ENCODE results near the gene DOCK9. TPM values are rescaled to one million over a fixed set of nuclear protein-coding genes. Genes with fewer than 3 reads are reported as not detected.

The DOCK9 gene
- polyA plus RNA-seq, 1 donor (not counting 4 experiments of a cell fraction or from before 2014, with no cell fraction given): 110 TPM

DNA sequence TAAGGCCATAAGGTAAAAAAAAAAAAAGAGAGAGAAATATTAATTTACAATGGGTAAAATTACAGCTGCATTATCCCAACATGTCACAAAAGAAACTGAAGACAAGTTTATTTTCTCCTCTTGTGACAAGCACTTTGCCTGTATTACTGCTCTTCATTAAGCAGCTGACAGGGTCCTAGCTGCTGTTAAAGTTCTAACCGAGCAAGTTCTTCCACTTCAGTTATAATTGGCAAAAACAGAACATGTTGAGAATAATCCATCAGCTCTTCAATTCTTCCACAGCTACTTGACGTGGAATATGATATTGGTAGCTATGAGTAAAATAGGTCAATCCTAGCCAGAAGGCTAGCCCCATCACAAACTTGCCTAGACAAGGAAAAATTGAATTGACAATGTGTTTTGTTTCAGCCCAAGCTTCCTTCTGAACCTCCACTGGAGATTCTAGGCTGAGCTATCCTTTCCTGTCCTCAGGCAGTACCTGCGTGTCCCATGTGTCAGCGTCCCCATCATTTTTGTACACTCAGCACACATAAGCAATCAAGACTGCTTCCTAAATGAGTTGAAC is 32.2 kb upstream of the DOCK9 start:
- Histone ChIP-seq H4K20me1 (ENCODE audit: control insufficient read depth, extremely low read depth, insufficient read depth, low read length) (no peaks in the 10 kb centered on the region), H3K4me3 (ENCODE audit: control insufficient read depth in 2 of 3, extremely low read depth in 1 of 3, insufficient read depth in 2 of 3, low read depth in 1 of 3, low read length in 3 of 3) (no peak overlapping the region), H3K36me3 (ENCODE audit: control insufficient read depth in 2 of 2, extremely low read depth in 1 of 2, insufficient read depth in 2 of 2, low read length in 2 of 2) (no peaks in the 10 kb centered on the region), H3K9ac (ENCODE audit: control insufficient read depth, extremely low read depth, insufficient read depth, low read length) (no peak overlapping the region), H3K9me3 (ENCODE audit: control insufficient read depth, low read depth, low read length) (no peaks in the 10 kb centered on the region), H3K4me2 (ENCODE audit: control insufficient read depth, extremely low read depth, insufficient read depth, low read depth, low read length) (peak overlapping the region; percentile 78), H3K9me1 (ENCODE audit: control insufficient read depth, extremely low read depth, insufficient read depth, low read length) (no peaks in the 10 kb centered on the region), H3K27me3 (ENCODE audit: control insufficient read depth, extremely low read depth, insufficient read depth, low read length) (no peaks in the 10 kb centered on the region), H3K27ac (ENCODE audit: control insufficient read depth, insufficient read depth, low read length) (peak overlapping the region; percentile 65), H3K4me1 (ENCODE audit: control insufficient read depth, extremely low read depth, insufficient read depth, low read length) (peaks cover 44% of the 10 kb centered on the region), H3K79me2 (ENCODE audit: control insufficient read depth, insufficient read depth, low read length) (peaks cover 33% of the 10 kb centered on the region), H2AFZ (ENCODE audit: control insufficient read depth, low read length) (no peak overlapping the region)
- dilution Hi-C loops (cut with MboI; ENCODE audit: extremely low pct_ligation_motif_present, low sequenced_read_pairs): no loop called here
- FAIRE-seq (peak; percentile 98), DNase-seq (ENCODE audit: low read depth, low spot score) (no peak)
- TF ChIP-seq, protein P1, sequence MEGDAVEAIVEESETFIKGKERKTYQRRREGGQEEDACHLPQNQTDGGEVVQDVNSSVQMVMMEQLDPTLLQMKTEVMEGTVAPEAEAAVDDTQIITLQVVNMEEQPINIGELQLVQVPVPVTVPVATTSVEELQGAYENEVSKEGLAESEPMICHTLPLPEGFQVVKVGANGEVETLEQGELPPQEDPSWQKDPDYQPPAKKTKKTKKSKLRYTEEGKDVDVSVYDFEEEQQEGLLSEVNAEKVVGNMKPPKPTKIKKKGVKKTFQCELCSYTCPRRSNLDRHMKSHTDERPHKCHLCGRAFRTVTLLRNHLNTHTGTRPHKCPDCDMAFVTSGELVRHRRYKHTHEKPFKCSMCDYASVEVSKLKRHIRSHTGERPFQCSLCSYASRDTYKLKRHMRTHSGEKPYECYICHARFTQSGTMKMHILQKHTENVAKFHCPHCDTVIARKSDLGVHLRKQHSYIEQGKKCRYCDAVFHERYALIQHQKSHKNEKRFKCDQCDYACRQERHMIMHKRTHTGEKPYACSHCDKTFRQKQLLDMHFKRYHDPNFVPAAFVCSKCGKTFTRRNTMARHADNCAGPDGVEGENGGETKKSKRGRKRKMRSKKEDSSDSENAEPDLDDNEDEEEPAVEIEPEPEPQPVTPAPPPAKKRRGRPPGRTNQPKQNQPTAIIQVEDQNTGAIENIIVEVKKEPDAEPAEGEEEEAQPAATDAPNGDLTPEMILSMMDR (optimal IDR thresholded peaks at IDR 0.05 in 1 of 3, IDR thresholded peaks at IDR 0.05 in 1 of 3, conservative IDR thresholded peaks at IDR 0.05 in 1 of 3; ENCODE audit: extremely low read depth in 1 of 3, insufficient read depth in 2 of 3, low read length in 3 of 3): no peak
- TF ChIP-seq EZH2 (IDR thresholded peaks at IDR 0.05; ENCODE audit: low read length): no peak

DNA sequence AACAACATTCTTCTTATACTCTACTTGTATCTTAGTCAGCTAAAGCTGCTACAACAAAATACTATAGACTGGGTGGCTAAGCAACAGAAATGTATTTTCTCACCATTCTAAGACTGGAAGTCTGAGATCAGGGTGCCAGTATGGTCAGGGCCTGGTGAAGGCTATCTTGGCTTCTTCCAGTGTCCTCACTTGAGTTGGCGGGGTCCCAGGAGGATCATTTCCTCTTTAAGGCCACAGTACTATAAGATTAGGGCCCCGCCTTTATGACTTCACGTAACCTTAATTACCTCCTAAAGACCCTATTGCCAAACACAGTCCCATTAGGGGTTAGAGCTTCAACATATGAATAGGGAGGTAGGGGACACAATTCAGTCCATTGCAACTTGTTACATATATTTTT is 30.7 kb upstream of the DOCK9 start:
- H3K36me3 ChIP-seq (ENCODE audit: control insufficient read depth in 2 of 2, extremely low read depth in 1 of 2, insufficient read depth in 2 of 2, low read length in 2 of 2): no peaks in the 10 kb centered on the region
- H3K9ac ChIP-seq (ENCODE audit: control insufficient read depth, extremely low read depth, insufficient read depth, low read length): no peak overlapping the region

More for the DNA sequence above, 30.7 kb upstream of the DOCK9 start:
- no peak for FAIRE-seq
- dilution Hi-C loops (cut with MboI; ENCODE audit: extremely low pct_ligation_motif_present, low sequenced_read_pairs): no loop called here
- no peak overlapping the region for H3K4me3 ChIP-seq (ENCODE audit: control insufficient read depth in 2 of 3, extremely low read depth in 1 of 3, insufficient read depth in 2 of 3, low read depth in 1 of 3, low read length in 3 of 3)
- TF ChIP-seq, protein P1 (optimal IDR thresholded peaks at IDR 0.05 in 1 of 3, IDR thresholded peaks at IDR 0.05 in 1 of 3, conservative IDR thresholded peaks at IDR 0.05 in 1 of 3; ENCODE audit: extremely low read depth in 1 of 3, insufficient read depth in 2 of 3, low read length in 3 of 3): no peak
- no peak for TF ChIP-seq EZH2 (IDR thresholded peaks at IDR 0.05; ENCODE audit: low read length)
- H2AFZ ChIP-seq (ENCODE audit: control insufficient read depth, low read length): no peak overlapping the region
- H3K9me3 ChIP-seq (ENCODE audit: control insufficient read depth, low read depth, low read length): no peaks in the 10 kb centered on the region
- H3K9me1 ChIP-seq (ENCODE audit: control insufficient read depth, extremely low read depth, insufficient read depth, low read length): no peaks in the 10 kb centered on the region
- no peaks in the 10 kb centered on the region for H4K20me1 ChIP-seq (ENCODE audit: control insufficient read depth, extremely low read depth, insufficient read depth, low read length)
- H3K4me1 ChIP-seq (ENCODE audit: control insufficient read depth, extremely low read depth, insufficient read depth, low read length): peaks cover 45% of the 10 kb centered on the region
- no peaks in the 10 kb centered on the region for H3K27me3 ChIP-seq (ENCODE audit: control insufficient read depth, extremely low read depth, insufficient read depth, low read length)
- peaks cover 37% of the 10 kb centered on the region for H3K79me2 ChIP-seq (ENCODE audit: control insufficient read depth, insufficient read depth, low read length)
- peak overlapping the region; percentile 78 for H3K4me2 ChIP-seq (ENCODE audit: control insufficient read depth, extremely low read depth, insufficient read depth, low read depth, low read length)
- H3K27ac ChIP-seq (ENCODE audit: control insufficient read depth, insufficient read depth, low read length): peak overlapping the region; percentile 65
- no peak for DNase-seq (ENCODE audit: low read depth, low spot score)

Measured in keratinocyte (primary cell).